H1 (cell line): Measurements from ENCODE around the gene GLYR1. TPM values are rescaled to one million over a fixed set of nuclear protein-coding genes. Genes with fewer than 3 reads are reported as not detected.

Source experiments
- CTCF ChIA-PET: fragments of 300-600 bp; sonication (Branson Sonifier 250); formaldehyde crosslinking; loops from one replicate; lab custom pipeline; 2021; ENCODE audit not compliant: partially characterized antibody; lab: Charles Lee
- POLR2A ChIA-PET: fragments of 300-600 bp; sonication (Branson Sonifier 250); formaldehyde crosslinking; loops from one replicate; lab custom pipeline; 2021; ENCODE audit warnings: inconsistent platforms; ENCODE audit not compliant: partially characterized antibody; lab: Charles Lee
- DNase-seq, 2 experiments: peaks; one replicate each; pipeline versions ENCODE4 v3.0.0 to v3.0.0-alpha.2; 2010 to 2022; ENCODE audit warnings: low spot score in 2 of 2, low read depth in 1 of 2, mixed read lengths in 1 of 2
- FAIRE-seq: peaks from 2 replicates; lab custom pipeline; 2011; peaks lifted over from hg19 to GRCh38; lab: Jason Lieb, UNC
- H2AFZ ChIP-seq: 2 replicates; pipeline ENCODE4 v1.8.1; 2012; ENCODE audit warnings: low read length, inconsistent platforms
- H2AK5ac ChIP-seq: 2 replicates; pipeline ENCODE4 v1.6.1; 2013; ENCODE audit warnings: low read depth, low read length
- H2BK120ac ChIP-seq: replicated peaks from 2 replicates; pipeline ENCODE3; 2013; ENCODE audit warnings: low read depth, low read length, inconsistent platforms
- H2BK12ac ChIP-seq: 2 replicates; pipeline ENCODE4 v1.6.1; 2013; ENCODE audit warnings: low read depth, low read length
- H2BK15ac ChIP-seq: 2 replicates; pipeline ENCODE4 v1.6.1; 2013; ENCODE audit warnings: low read length
- H2BK20ac ChIP-seq: 2 replicates; pipeline ENCODE4 v1.6.1; 2013; ENCODE audit warnings: low read length
- H2BK5ac ChIP-seq: 2 replicates; pipeline ENCODE4 v1.6.1; 2013; ENCODE audit warnings: low read depth, low read length
- H3K14ac ChIP-seq: 2 replicates; pipeline ENCODE4 v1.6.1; 2013; ENCODE audit warnings: inconsistent platforms; ENCODE audit not compliant: insufficient read length
- H3K18ac ChIP-seq: 2 replicates; pipeline ENCODE4 v1.6.1; 2013; ENCODE audit warnings: low read length; ENCODE audit errors: extremely low read depth
- H3K23ac ChIP-seq: 2 replicates; pipeline ENCODE4 v1.6.1; 2013; ENCODE audit warnings: inconsistent platforms; ENCODE audit not compliant: insufficient read length
- H3K23me2 ChIP-seq: 2 replicates; pipeline ENCODE4 v1.6.1; 2013; ENCODE audit warnings: low read depth, low read length
- H3K27ac ChIP-seq: 2 replicates; pipeline ENCODE4 v1.6.1; 2011; ENCODE audit warnings: low read depth, low read length, inconsistent platforms
- H3K27me3 ChIP-seq, 4 experiments: replicated peaks in 1 of 4; 1 replicate in 1 of 4; 2 replicates in 3 of 4; pipeline versions ENCODE4 v1.6.1 to v1.8.1; 2011 to 2013; ENCODE audit warnings: low read length in 3 of 4, mild to moderate bottlenecking in 3 of 4, inconsistent platforms in 2 of 4, mixed read lengths in 2 of 4, moderate library complexity in 1 of 4; ENCODE audit not compliant: control insufficient read depth in 3 of 4, insufficient read depth in 3 of 4; ENCODE audit errors: extremely low read depth in 1 of 4
- H3K36me3 ChIP-seq, 4 experiments: 2 replicates each; pipeline versions ENCODE4 v1.6.1 to v1.8.1; 2011 to 2013; ENCODE audit warnings: mild to moderate bottlenecking in 4 of 4, low read length in 3 of 4, moderate library complexity in 2 of 4, control low read depth in 1 of 4, inconsistent platforms in 1 of 4; ENCODE audit not compliant: insufficient read depth in 4 of 4, control insufficient read depth in 2 of 4
- H3K4ac ChIP-seq: replicated peaks from 2 replicates; pipeline ENCODE3; 2013; ENCODE audit warnings: low read length, low read depth, mixed read lengths, inconsistent platforms; ENCODE audit not compliant: insufficient read length
- H3K4me1 ChIP-seq, 4 experiments: replicated peaks in 1 of 4; 1 replicate in 1 of 4; 2 replicates in 3 of 4; pipeline versions ENCODE4 v1.6.1 to v1.8.1; 2011 to 2013; ENCODE audit warnings: low read length in 3 of 4, inconsistent platforms in 2 of 4, mixed read lengths in 1 of 4; ENCODE audit not compliant: insufficient read depth in 4 of 4, control insufficient read depth in 3 of 4
- H3K4me2 ChIP-seq, 2 experiments: 2 replicates each; pipeline versions ENCODE4 v1.6.1 to v1.8.1; 2011 to 2013; ENCODE audit warnings: low read depth in 2 of 2, low read length in 2 of 2, control low read depth in 1 of 2, inconsistent platforms in 1 of 2, mild to moderate bottlenecking in 1 of 2; ENCODE audit not compliant: insufficient read depth in 1 of 2
- H3K4me3 ChIP-seq, 4 experiments: fragments of 200-600, 300-600 bp in 1 of 4; sonication (generic), shearing (Covaris generic), sonication (Bioruptor Twin) in 1 of 4; 2 replicates each; pipeline versions ENCODE4 v1.5.1 to v1.8.1; 2011 to 2016; ENCODE audit warnings: low read length in 4 of 4, low read depth in 3 of 4, control low read depth in 2 of 4, inconsistent platforms in 2 of 4, mild to moderate bottlenecking in 2 of 4, mixed read lengths in 1 of 4, moderate library complexity in 1 of 4; ENCODE audit not compliant: insufficient read depth in 2 of 4; ENCODE audit errors: extremely low read depth in 1 of 4
- H3K56ac ChIP-seq: replicated peaks from 2 replicates; pipeline ENCODE3; 2013; ENCODE audit warnings: low read depth, mild to moderate bottlenecking, mixed read lengths, low read length, inconsistent platforms; ENCODE audit not compliant: insufficient read length
- H3K79me1 ChIP-seq: 2 replicates; pipeline ENCODE4 v1.6.1; 2013; ENCODE audit warnings: low read depth, low read length, control low read depth
- H3K79me2 ChIP-seq, 2 experiments: 2 replicates each; pipeline versions ENCODE4 v1.6.1 to v1.8.1; 2012 to 2013; ENCODE audit warnings: low read length in 2 of 2, mild to moderate bottlenecking in 2 of 2, inconsistent platforms in 1 of 2; ENCODE audit not compliant: insufficient read depth in 2 of 2, control insufficient read depth in 1 of 2
- H3K9ac ChIP-seq, 4 experiments: replicated peaks in 1 of 4; 1 replicate in 1 of 4; 2 replicates in 3 of 4; pipeline versions ENCODE4 v1.6.1 to v1.8.1; 2011 to 2013; ENCODE audit warnings: low read depth in 3 of 4, low read length in 3 of 4, control low read depth in 2 of 4, mild to moderate bottlenecking in 2 of 4, moderate library complexity in 2 of 4, inconsistent platforms in 1 of 4; ENCODE audit errors: extremely low read depth in 1 of 4
- H3K9me3 ChIP-seq, 2 experiments: 2 replicates each; pipeline versions ENCODE4 v1.6.1 to v1.8.1; 2012 to 2013; ENCODE audit warnings: mild to moderate bottlenecking in 2 of 2, moderate library complexity in 2 of 2, control low read depth in 1 of 2, inconsistent platforms in 1 of 2, low read depth in 1 of 2, low read length in 1 of 2, mixed read lengths in 1 of 2; ENCODE audit not compliant: insufficient read depth in 2 of 2
- H4K20me1 ChIP-seq, 2 experiments: replicated peaks in 1 of 2; 2 replicates each; pipeline versions ENCODE3 to v1.8.1; 2011 to 2013; ENCODE audit warnings: inconsistent platforms in 2 of 2, low read length in 2 of 2, mild to moderate bottlenecking in 1 of 2; ENCODE audit not compliant: insufficient read depth in 2 of 2, control insufficient read depth in 1 of 2
- H4K5ac ChIP-seq: 2 replicates; pipeline ENCODE4 v1.6.1; 2013; ENCODE audit warnings: low read length, low read depth, mixed read lengths, inconsistent platforms; ENCODE audit not compliant: insufficient read length
- H4K8ac ChIP-seq: 2 replicates; pipeline ENCODE4 v1.8.0; 2013; ENCODE audit warnings: mild to moderate bottlenecking, moderate library complexity, low read length, inconsistent platforms; ENCODE audit not compliant: insufficient read depth; ENCODE audit errors: extremely low read depth
- H4K91ac ChIP-seq: replicated peaks from 2 replicates; pipeline ENCODE3; 2013; ENCODE audit warnings: low read length, mixed read lengths, inconsistent platforms; ENCODE audit not compliant: insufficient read length
- BCL11A ChIP-seq, 2 experiments: IDR thresholded peaks; one replicate each; pipeline ENCODE4 v1.6.1; 2011; ENCODE audit warnings: low read depth in 2 of 2, low read length in 2 of 2, mild to moderate bottlenecking in 2 of 2
- CBX8 ChIP-seq: fragments of 300-800, 300-1000 bp; sonication (generic); IDR thresholded peaks from 2 replicates; pipeline ENCODE4 v1.7.1; 2016; ENCODE audit warnings: low read depth, low read length, borderline replicate concordance
- TAF1 ChIP-seq: IDR thresholded peaks from 2 replicates; pipeline ENCODE4 v1.6.1; 2011; ENCODE audit warnings: mild to moderate bottlenecking, low read depth, low read length
- TAF7 ChIP-seq: optimal IDR thresholded peaks from 2 replicates; pipeline ENCODE3; 2011; ENCODE audit warnings: low read depth, mild to moderate bottlenecking, inconsistent platforms, low read length, moderate library complexity, borderline replicate concordance
- ZNF274 ChIP-seq: IDR thresholded peaks from 2 replicates; pipeline ENCODE4 v1.7.0; 2012; ENCODE audit warnings: low read length, borderline replicate concordance; ENCODE audit errors: extremely low read depth
- WGBS, 2 experiments: shearing (Covaris generic) in 1 of 2; methylation state at CpG; one replicate each; pipeline versions ENCODE4 v1.1.6 to v1.1.7; 2013 to 2015; ENCODE audit warnings: low lambda C conversion rate in 2 of 2, mixed read lengths in 2 of 2, inconsistent platforms in 1 of 2, low coverage in 1 of 2, missing lambda C conversion rate in 1 of 2; ENCODE audit not compliant: insufficient replicate concordance in 2 of 2, insufficient coverage in 1 of 2, insufficient read length in 1 of 2; ENCODE audit errors: extremely low coverage in 1 of 2, missing lambda C conversion rate in 1 of 2; 5-methylcytosine and 5-hydroxymethylcytosine counted together
- polyA plus RNA-seq, 7 experiments: library from polyadenylated mRNA; depleted of rRNA in 3 of 7; stranded (reverse) in 5 of 7; unstranded in 2 of 7; fragments of >200 nt in 5 of 7; fragments of 200-250 nt in 2 of 7; gene quantifications; 1 replicate in 5 of 7; 2 replicates in 1 of 7; 4 replicates in 1 of 7; pipeline versions ENCODE4 v1.2.1 to v1.2.3, GENCODE V29; 2011 to 2013; ENCODE audit warnings: missing spikeins in 2 of 7, mixed read lengths in 2 of 7
- total RNA-seq: library from RNA; stranded (reverse); fragmentation: NEBNext Ultra II Directional; extraction: Animal tissue kit (Norgen Biotek cat#: 25700); gene quantifications from 2 replicates; pipeline ENCODE4 v1.2.1, GENCODE V29; 2021

The GLYR1 gene
- total and polyA plus RNA-seq, 2 of the 8 experiments (the other 6 are each of a cell fraction or from before 2014, with no cell fraction given), result 50.2 to 115 TPM

- no peak overlapping the region for H2BK120ac ChIP-seq
- H3K79me1 ChIP-seq, result no peaks in the 10 kb centered on the region
- TF ChIP-seq BCL11A (IDR thresholded peaks at IDR 0.05; ENCODE audit: low read depth in 2 of 2, low read length in 2 of 2) (no peak), CBX8 (no peak), TAF7 (no peak), TAF1 (no peak), ZNF274 (no peak)
- H2BK5ac ChIP-seq, result no peak overlapping the region
- peaks cover 0 to 5% of the 10 kb centered on the region in 2 experiments for H4K20me1 ChIP-seq
- H2AFZ ChIP-seq, result no peak overlapping the region
- H4K5ac ChIP-seq, result no peak overlapping the region
- no peaks in the 10 kb centered on the region for H3K79me2 ChIP-seq
- FAIRE-seq, result no peak
- H3K18ac ChIP-seq, result no peak overlapping the region
- no peak overlapping the region for H3K23ac ChIP-seq
- no peak overlapping the region for H3K4me2 ChIP-seq
- H3K27me3 ChIP-seq, result no peaks in the 10 kb centered on the region
- no peak overlapping the region for H2BK20ac ChIP-seq
- H3K14ac ChIP-seq, result no peak overlapping the region
- WGBS, 2 experiments, result 92% methylated on average over 9 of the region's 11 CpGs; no CpG with 5 or more reads in 1 of the 2 experiments
- H3K4ac ChIP-seq, result no peak overlapping the region
- H3K27ac ChIP-seq, result no peak overlapping the region
- peaks cover 3 to 30% (median 11%) of the 10 kb centered on the region in 4 experiments; a peak in 7 of 8 replicates for H3K36me3 ChIP-seq
- CTCF ChIA-PET, result interaction anchor here (0.9 to 1.2 kb wide), 3 partner anchors 12 to 91 kb away, joined by 3 read pairs; no protein-coding TSS in a partner anchor
- H3K23me2 ChIP-seq, result peaks cover 8% of the 10 kb centered on the region; the same call in 1 of the 2 replicates
- H2BK15ac ChIP-seq, result no peak overlapping the region
- no peak overlapping the region for H2AK5ac ChIP-seq
- no peak overlapping the region for H3K4me3 ChIP-seq
- no peak overlapping the region for H2BK12ac ChIP-seq
- H4K91ac ChIP-seq, result no peak overlapping the region
- peaks cover 0 to 14% (median 8%) of the 10 kb centered on the region in 4 experiments; a peak in 4 of 7 replicates for H3K4me1 ChIP-seq
- H3K56ac ChIP-seq, result no peak overlapping the region
- no peaks in the 10 kb centered on the region for H3K9me3 ChIP-seq
- POLR2A ChIA-PET, result interaction anchor here (1.0 to 1.5 kb wide), 3 partner anchors 10 to 110 kb away, joined by 3 to 4 read pairs (median 4); no protein-coding TSS in a partner anchor
- no peak overlapping the region for H3K9ac ChIP-seq
- DNase-seq, result no peak
- no peak overlapping the region for H4K8ac ChIP-seq
Measured at GRCh38 chr16:4805231-4805630, 41.9 kb downstream of the GLYR1 start.
